ENCODE measurements around the gene UBE2E1. TPM values are rescaled to one million over a fixed set of nuclear protein-coding genes. Genes with fewer than 3 reads are reported as not detected.
"Not testable (repeated sequence)": the region's sequence is repeated elsewhere in the genome, so short reads cannot be mapped to it uniquely, and the experiment has no call there.

UBE2E1 gene
- polyA plus RNA-seq, 4 donors, result 52.4 to 102 (median 68.4) TPM

DNA sequence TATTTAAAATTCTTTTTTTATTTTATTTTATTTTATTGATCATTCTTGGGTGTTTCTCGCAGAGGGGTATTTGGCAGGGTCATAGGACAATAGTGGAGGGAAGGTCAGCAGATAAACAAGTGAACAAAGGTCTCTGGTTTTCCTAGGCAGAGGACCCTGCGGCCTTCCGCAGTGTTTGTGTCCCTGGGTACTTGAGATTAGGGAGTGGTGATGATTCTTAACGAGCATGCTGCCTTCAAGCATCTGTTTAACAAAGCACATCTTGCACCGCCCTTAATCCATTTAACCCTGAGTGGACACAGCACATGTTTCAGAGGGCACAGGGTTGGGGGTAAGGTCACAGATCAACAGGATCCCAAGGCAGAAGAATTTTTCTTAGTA is 64.9 kb downstream of the UBE2E1 start:
- H3K27me3 ChIP-seq (ENCODE audit: control insufficient read depth in 3 of 3, insufficient read depth in 3 of 3, low read length in 3 of 3); H3K9me3 ChIP-seq (ENCODE audit: control insufficient read depth in 2 of 2, insufficient read depth in 1 of 2, low read depth in 1 of 2, low read length in 1 of 2); H3K4me3 ChIP-seq (ENCODE audit: low read depth in 1 of 3, low read length in 3 of 3); H3K27ac ChIP-seq (ENCODE audit: low read depth in 1 of 3, low read length in 2 of 3); FAIRE-seq; H3K36me3 ChIP-seq (ENCODE audit: control insufficient read depth in 3 of 3, insufficient read depth in 2 of 3, low read depth in 1 of 3, low read length in 3 of 3); H3K4me1 ChIP-seq (ENCODE audit: control insufficient read depth in 3 of 3, insufficient read depth in 2 of 3, low read depth in 1 of 3, low read length in 2 of 3); DNase-seq: not testable (repeated sequence)
- 75 to 100% (median 93%) methylated on average over 1 of the region's 5 CpGs for WGBS, 3 donors

GRCh38 chr3:23871361-23871760 is 65.6 kb downstream of the UBE2E1 start:
- 94 to 96% (median 96%) methylated on average over 13 to 34 of the region's 34 CpGs for WGBS, 3 donors
- H3K27me3 ChIP-seq (ENCODE audit: control insufficient read depth in 3 of 3, insufficient read depth in 3 of 3, low read length in 3 of 3); DNase-seq; H3K4me1 ChIP-seq (ENCODE audit: control insufficient read depth in 3 of 3, insufficient read depth in 2 of 3, low read depth in 1 of 3, low read length in 2 of 3); H3K27ac ChIP-seq (ENCODE audit: low read depth in 1 of 3, low read length in 2 of 3); H3K36me3 ChIP-seq (ENCODE audit: control insufficient read depth in 3 of 3, insufficient read depth in 2 of 3, low read depth in 1 of 3, low read length in 3 of 3); FAIRE-seq; H3K4me3 ChIP-seq (ENCODE audit: low read depth in 1 of 3, low read length in 3 of 3); H3K9me3 ChIP-seq (ENCODE audit: control insufficient read depth in 2 of 2, insufficient read depth in 1 of 2, low read depth in 1 of 2, low read length in 1 of 2): not testable (repeated sequence)

GRCh38 chr3:23872330-23872729 is 66.6 kb downstream of the UBE2E1 start:
- Histone ChIP-seq H3K9me3 (ENCODE audit: control insufficient read depth in 2 of 2, insufficient read depth in 1 of 2, low read depth in 1 of 2, low read length in 1 of 2) (no peaks in the 10 kb centered on the region), H3K4me1 (ENCODE audit: control insufficient read depth in 3 of 3, insufficient read depth in 2 of 3, low read depth in 1 of 3, low read length in 2 of 3) (no peaks in the 10 kb centered on the region), H3K27me3 (ENCODE audit: control insufficient read depth in 3 of 3, insufficient read depth in 3 of 3, low read length in 3 of 3) (no peaks in the 10 kb centered on the region), H3K27ac (ENCODE audit: low read depth in 1 of 3, low read length in 2 of 3) (no peak overlapping the region), H3K4me3 (ENCODE audit: low read depth in 1 of 3, low read length in 3 of 3) (no peak overlapping the region), H3K36me3 (ENCODE audit: control insufficient read depth in 3 of 3, insufficient read depth in 2 of 3, low read depth in 1 of 3, low read length in 3 of 3) (no peaks in the 10 kb centered on the region)
- WGBS, 3 donors, result 91 to 100% methylated on average over 2 to 3 of the region's 3 CpGs; no CpG with 5 or more reads in 1 of the 3 donors
- DNase-seq (no peak), FAIRE-seq (no peak)

GRCh38 chr3:23873941-23874340 is 68.2 kb downstream of the UBE2E1 start:
- Histone ChIP-seq H3K36me3 (ENCODE audit: control insufficient read depth in 3 of 3, insufficient read depth in 2 of 3, low read depth in 1 of 3, low read length in 3 of 3) (peaks cover 0 to 8% (median 0%) of the 10 kb centered on the region in 3 donors), H3K4me1 (ENCODE audit: control insufficient read depth in 3 of 3, insufficient read depth in 2 of 3, low read depth in 1 of 3, low read length in 2 of 3) (no peaks in the 10 kb centered on the region), H3K27ac (ENCODE audit: low read depth in 1 of 3, low read length in 2 of 3) (no peak overlapping the region), H3K27me3 (ENCODE audit: control insufficient read depth in 3 of 3, insufficient read depth in 3 of 3, low read length in 3 of 3) (no peaks in the 10 kb centered on the region), H3K4me3 (ENCODE audit: low read depth in 1 of 3, low read length in 3 of 3) (no peak overlapping the region), H3K9me3 (ENCODE audit: control insufficient read depth in 2 of 2, insufficient read depth in 1 of 2, low read depth in 1 of 2, low read length in 1 of 2) (peaks cover 0 to 6% of the 10 kb centered on the region in 2 donors)
- WGBS, 3 donors, result 79 to 81% (median 79%) methylated on average over 2 of the region's 2 CpGs
- DNase-seq (no peak), FAIRE-seq (no peak)

DNA sequence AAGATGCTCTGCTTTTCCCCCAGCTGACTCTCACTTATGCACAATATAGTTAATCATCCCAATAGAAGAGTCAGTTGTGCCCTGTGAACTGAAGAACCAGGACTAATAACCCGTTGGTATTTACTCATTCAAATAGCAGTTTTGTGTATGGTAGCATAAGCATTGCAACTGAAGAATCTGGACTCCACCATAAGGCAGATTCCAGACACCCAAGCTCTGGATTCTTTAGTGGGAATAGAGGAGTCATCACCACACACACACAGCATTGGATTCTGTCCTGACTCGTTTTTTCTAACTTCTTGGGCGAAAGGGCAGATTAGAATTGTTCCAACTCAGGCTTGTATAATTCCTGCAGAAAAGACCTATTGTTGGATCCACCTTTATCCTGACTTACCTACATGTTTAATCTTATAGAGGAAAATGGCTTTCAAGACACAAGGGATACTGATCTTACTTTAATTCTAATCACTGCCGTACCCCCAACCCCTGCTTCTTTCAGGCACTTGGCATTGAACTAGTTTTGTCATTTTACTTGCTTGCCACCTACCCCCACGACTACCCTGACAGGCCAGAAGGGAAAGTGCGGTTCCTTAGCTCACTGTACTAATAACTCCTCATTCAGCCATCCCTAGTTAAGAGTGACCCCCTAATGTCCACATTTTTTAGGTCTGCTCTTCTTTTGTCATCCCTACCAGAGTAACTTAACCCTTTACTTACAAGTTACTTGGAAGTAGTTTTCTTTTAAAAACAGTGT is 68.8 kb downstream of the UBE2E1 start:
- FAIRE-seq, result no peak
- 67 to 74% (median 72%) methylated on average over 6 of the region's 6 CpGs for WGBS, 3 donors

GRCh38 chr3:23875113-23875725 is 69.5 kb downstream of the UBE2E1 start:
- Histone ChIP-seq H3K27me3 (ENCODE audit: control insufficient read depth in 3 of 3, insufficient read depth in 3 of 3, low read length in 3 of 3) (no peaks in the 10 kb centered on the region), H3K9me3 (ENCODE audit: control insufficient read depth in 2 of 2, insufficient read depth in 1 of 2, low read depth in 1 of 2, low read length in 1 of 2) (peaks cover 0 to 6% of the 10 kb centered on the region in 2 donors), H3K4me1 (ENCODE audit: control insufficient read depth in 3 of 3, insufficient read depth in 2 of 3, low read depth in 1 of 3, low read length in 2 of 3) (no peaks in the 10 kb centered on the region), H3K4me3 (ENCODE audit: low read depth in 1 of 3, low read length in 3 of 3) (no peak overlapping the region), H3K36me3 (ENCODE audit: control insufficient read depth in 3 of 3, insufficient read depth in 2 of 3, low read depth in 1 of 3, low read length in 3 of 3) (peaks cover 0 to 11% (median 0%) of the 10 kb centered on the region in 3 donors), H3K27ac (ENCODE audit: low read depth in 1 of 3, low read length in 2 of 3) (no peak overlapping the region)
- WGBS, 3 donors, result 82 to 93% (median 87%) methylated on average over 4 of the region's 4 CpGs
- DNase-seq (no peak), FAIRE-seq (no peak)

More for the DNA sequence above, 68.8 kb downstream of the UBE2E1 start:
- Histone ChIP-seq H3K36me3 (ENCODE audit: control insufficient read depth in 3 of 3, insufficient read depth in 2 of 3, low read depth in 1 of 3, low read length in 3 of 3) (peaks cover 0 to 10% (median 0%) of the 10 kb centered on the region in 3 donors), H3K27me3 (ENCODE audit: control insufficient read depth in 3 of 3, insufficient read depth in 3 of 3, low read length in 3 of 3) (no peaks in the 10 kb centered on the region), H3K9me3 (ENCODE audit: control insufficient read depth in 2 of 2, insufficient read depth in 1 of 2, low read depth in 1 of 2, low read length in 1 of 2) (peaks cover 0 to 6% of the 10 kb centered on the region in 2 donors), H3K27ac (ENCODE audit: low read depth in 1 of 3, low read length in 2 of 3) (no peak overlapping the region), H3K4me3 (ENCODE audit: low read depth in 1 of 3, low read length in 3 of 3) (no peak overlapping the region), H3K4me1 (ENCODE audit: control insufficient read depth in 3 of 3, insufficient read depth in 2 of 3, low read depth in 1 of 3, low read length in 2 of 3) (no peaks in the 10 kb centered on the region)
- DNase-seq, result no peak

DNA sequence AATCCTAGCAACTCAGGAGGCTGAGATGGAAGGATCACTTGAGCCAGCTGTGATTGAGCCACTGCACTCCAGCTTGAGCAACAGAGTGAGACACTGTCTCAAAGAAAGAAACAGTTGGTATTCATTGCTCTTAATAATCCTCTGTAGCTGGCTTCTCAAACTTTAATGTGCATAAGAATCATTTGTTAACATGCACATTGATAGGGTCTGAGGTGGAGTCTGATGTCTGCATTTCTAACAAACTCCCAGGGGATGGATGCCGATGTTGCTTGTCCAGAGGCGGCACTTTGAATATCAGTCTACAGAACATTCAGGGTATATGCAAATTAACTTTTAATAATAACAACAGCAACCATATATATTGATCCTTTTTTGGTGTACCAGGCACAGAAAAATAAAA is 71.2 kb downstream of the UBE2E1 start:
- WGBS, 3 donors, result 88 to 96% (median 90%) methylated on average over 2 of the region's 2 CpGs
- Histone ChIP-seq H3K27ac (ENCODE audit: low read depth in 1 of 3, low read length in 2 of 3) (no peak overlapping the region), H3K9me3 (ENCODE audit: control insufficient read depth in 2 of 2, insufficient read depth in 1 of 2, low read depth in 1 of 2, low read length in 1 of 2) (peaks cover 0 to 6% of the 10 kb centered on the region in 2 donors), H3K4me3 (ENCODE audit: low read depth in 1 of 3, low read length in 3 of 3) (no peak overlapping the region), H3K36me3 (ENCODE audit: control insufficient read depth in 3 of 3, insufficient read depth in 2 of 3, low read depth in 1 of 3, low read length in 3 of 3) (peaks cover 0 to 11% (median 0%) of the 10 kb centered on the region in 3 donors), H3K27me3 (ENCODE audit: control insufficient read depth in 3 of 3, insufficient read depth in 3 of 3, low read length in 3 of 3) (no peaks in the 10 kb centered on the region), H3K4me1 (ENCODE audit: control insufficient read depth in 3 of 3, insufficient read depth in 2 of 3, low read depth in 1 of 3, low read length in 2 of 3) (no peaks in the 10 kb centered on the region)
- FAIRE-seq, result no peak
- DNase-seq, result no peak

DNA sequence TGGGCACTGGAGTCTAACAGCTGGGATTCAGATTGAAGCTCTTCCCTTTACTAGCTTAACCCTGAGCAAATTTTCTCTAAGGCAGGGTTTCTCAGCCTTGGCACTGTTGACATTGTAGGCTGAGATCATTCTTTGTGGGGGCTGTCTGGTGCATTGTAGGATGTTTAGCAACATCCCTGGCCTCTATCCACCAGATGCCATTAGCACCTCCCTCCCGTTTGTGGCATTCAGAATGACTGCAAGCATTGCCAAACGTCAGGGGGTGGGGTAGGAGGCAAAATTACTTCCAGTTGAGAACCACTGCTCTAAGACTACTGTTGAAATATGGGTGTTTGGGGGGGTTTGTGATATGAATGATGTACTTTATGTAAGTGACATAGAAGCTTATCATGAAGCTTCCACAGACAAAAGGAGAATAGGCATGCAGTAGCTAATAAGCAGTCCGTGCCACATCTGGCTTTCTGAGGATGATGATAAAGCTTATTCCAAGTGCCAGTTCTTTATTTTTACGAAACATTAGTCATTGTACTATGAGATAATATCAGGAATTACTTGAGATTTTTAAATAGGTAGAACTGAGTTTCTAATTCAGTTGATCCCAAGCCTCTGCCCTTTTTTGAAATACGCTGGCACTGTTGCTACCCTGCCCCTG is 71.7 kb downstream of the UBE2E1 start:
- peaks cover 0 to 13% (median 0%) of the 10 kb centered on the region in 3 donors for H3K36me3 ChIP-seq (ENCODE audit: control insufficient read depth in 3 of 3, insufficient read depth in 2 of 3, low read depth in 1 of 3, low read length in 3 of 3)
- DNase-seq, result no peak
- no peak overlapping the region for H3K4me3 ChIP-seq (ENCODE audit: low read depth in 1 of 3, low read length in 3 of 3)
- peaks cover 0 to 6% of the 10 kb centered on the region in 2 donors for H3K9me3 ChIP-seq (ENCODE audit: control insufficient read depth in 2 of 2, insufficient read depth in 1 of 2, low read depth in 1 of 2, low read length in 1 of 2)
- H3K27me3 ChIP-seq (ENCODE audit: control insufficient read depth in 3 of 3, insufficient read depth in 3 of 3, low read length in 3 of 3), result no peaks in the 10 kb centered on the region
- H3K27ac ChIP-seq (ENCODE audit: low read depth in 1 of 3, low read length in 2 of 3), result no peak overlapping the region
- WGBS, 3 donors, result 72 to 74% (median 74%) methylated on average over 5 of the region's 5 CpGs
- no peaks in the 10 kb centered on the region for H3K4me1 ChIP-seq (ENCODE audit: control insufficient read depth in 3 of 3, insufficient read depth in 2 of 3, low read depth in 1 of 3, low read length in 2 of 3)
- FAIRE-seq, result no peak

Data from small intestine (tissue), 7 donors.